SIG-M5 (cell line): ENCODE results near the gene MSH3.

Experiments used
- DNase-seq: peaks from one replicate; lab custom pipeline; 2025; lab: John Stamatoyannopoulos, UW

MSH3 gene

GRCh38 chr5:80905405-80905804, 251.0 kb downstream of the MSH3 start:
- no peak for DNase-seq

DNA sequence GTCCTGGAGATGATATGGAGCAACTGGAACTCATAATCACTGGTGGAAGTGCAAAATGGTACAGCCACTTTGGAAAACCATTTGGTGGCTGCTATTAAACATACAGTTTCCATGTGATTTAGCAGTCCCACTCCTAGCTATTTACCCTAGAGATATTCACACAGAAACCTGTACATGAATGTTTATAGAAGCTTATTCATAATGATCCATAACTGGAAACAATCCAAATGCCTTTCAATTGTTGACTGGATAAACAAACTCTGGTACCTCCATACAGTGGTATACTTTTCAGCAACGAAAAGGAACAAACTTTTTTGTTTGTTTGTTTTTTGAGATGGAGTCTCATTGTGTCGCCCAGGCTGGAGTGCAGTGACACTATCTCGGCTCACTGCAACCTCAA, 258.0 kb downstream of the MSH3 start:
- DNase-seq: no peak

- no peak for DNase-seq
Observed at GRCh38 chr5:80915716-80916115, 261.3 kb downstream of the MSH3 start.

DNA sequence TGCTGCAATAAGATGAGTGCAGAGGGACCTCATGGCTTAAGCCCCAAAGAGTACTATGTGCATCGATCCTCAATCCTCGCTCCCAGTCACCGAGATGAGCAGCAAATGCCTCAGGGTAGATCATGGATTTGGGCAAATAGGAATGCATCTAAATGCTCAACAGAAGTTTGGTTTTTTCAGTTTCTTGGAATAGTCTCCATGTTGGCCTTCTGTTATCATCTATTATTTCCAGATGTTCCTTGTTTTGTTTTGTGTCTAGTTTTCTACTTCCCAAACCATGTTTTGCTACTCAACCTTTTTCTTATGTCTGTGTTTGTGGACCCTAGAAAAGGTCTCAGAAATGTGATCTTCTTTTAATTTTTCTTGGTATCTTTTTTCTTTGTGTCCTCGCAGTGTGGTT, 262.2 kb downstream of the MSH3 start:
- DNase-seq: no peak

DNA sequence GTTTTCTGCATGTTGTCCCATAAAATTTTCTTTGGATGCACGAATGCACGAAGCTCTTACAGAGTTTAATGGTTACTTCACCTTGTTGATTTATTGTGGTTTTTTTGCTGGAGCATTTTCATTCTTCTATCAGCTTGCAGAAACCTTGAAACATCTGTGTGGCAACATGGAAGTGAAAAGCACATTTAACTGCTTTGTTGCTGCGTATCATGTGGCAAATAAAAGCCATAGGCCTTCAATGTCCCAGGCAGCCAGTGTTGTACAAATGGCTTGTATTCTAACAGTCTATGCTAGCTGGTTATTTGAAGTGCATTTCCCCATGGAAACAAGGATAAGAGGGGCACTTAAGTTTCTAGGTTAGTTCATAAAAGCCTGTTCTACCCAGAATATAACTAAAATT, 263.2 kb downstream of the MSH3 start:
- no peak for DNase-seq

DNA sequence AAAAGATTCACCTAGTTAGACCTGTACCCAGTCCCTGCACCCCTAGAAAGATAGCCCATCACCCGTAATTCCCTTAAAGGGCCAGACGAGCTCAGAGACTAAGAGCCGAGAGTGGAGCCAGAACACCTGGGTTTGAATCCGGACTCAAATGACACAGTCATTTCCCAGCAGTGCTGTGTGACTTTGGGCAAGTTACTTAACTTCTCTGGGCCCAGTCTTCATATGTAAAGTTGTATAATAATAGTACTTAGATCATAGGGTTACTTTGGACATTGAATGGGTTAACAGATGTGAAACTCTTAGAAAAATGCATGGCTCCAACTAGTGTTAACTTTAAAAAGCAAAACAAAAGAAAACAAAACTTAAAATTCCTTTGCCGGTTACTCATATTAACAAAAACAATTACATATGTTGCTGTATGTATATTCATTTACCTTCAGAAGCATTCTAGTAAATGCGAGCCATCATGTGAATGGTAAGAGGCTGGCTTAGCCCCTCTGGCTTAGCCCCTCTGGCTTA, 265.3 kb downstream of the MSH3 start:
- DNase-seq: no peak

DNA sequence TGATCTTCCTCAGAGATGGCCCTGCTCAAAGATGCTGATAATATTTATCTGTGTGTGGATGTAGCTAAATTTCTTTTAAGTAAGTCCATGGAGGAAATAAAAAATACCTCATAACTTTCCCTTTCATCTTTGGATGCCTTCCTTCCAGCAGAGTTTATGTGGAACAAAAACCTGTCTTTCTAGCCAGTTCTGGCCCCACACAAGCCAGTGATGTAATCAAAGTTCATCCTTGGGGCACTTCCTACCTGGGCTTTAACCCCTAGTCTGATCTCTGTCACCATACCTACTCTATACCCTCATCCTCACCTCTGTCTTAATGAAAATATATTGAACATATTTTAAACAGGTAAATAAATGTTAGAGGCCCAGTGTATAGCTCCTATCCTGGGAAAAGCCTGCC, 265.9 kb downstream of the MSH3 start:
- no peak for DNase-seq

DNA sequence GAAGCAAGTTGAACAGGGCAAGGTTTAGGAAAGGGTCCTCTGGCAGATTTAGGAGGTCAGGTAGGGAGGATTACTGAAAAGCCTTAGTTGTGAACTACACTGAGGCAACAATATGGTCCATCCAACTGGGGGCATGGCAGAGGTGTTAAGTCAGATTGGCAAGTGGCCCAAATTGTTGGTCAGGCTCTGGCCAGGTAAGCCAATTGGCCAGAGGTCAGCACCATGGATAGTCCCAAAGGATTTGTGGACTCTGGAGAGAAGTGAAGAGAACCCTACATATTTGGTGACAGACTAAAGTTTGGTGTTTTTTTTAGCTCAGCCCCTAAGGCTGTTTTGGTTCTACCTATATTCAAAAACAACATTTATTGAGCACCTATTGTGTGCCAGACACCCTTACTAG, 266.6 kb downstream of the MSH3 start:
- DNase-seq: no peak

DNA sequence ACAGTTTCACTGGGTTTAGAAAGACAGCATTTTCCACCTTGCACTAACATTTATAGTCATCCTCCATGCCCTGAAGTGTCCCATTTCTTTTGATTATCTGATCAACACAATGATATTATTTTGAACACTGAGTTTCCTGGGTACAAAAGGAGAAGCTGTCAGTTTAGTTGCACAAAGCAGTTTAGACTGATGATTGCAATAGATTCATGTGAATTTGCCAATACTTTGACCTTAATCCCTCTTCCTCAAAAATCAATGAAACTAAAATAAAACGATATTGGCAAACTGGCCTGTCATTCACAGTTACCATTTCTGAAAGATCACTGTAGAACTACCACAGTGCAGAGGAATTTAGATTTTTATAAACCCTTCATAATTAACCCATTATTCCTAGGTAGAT, 271.5 kb downstream of the MSH3 start:
- DNase-seq: peak; percentile 21
